ENCODE measurements around the gene DNAI4.
"Not testable (repeated sequence)": the region's sequence is repeated elsewhere in the genome, so short reads cannot be mapped to it uniquely, and the experiment has no call there.

- TF ChIP-seq, protein P1, sequence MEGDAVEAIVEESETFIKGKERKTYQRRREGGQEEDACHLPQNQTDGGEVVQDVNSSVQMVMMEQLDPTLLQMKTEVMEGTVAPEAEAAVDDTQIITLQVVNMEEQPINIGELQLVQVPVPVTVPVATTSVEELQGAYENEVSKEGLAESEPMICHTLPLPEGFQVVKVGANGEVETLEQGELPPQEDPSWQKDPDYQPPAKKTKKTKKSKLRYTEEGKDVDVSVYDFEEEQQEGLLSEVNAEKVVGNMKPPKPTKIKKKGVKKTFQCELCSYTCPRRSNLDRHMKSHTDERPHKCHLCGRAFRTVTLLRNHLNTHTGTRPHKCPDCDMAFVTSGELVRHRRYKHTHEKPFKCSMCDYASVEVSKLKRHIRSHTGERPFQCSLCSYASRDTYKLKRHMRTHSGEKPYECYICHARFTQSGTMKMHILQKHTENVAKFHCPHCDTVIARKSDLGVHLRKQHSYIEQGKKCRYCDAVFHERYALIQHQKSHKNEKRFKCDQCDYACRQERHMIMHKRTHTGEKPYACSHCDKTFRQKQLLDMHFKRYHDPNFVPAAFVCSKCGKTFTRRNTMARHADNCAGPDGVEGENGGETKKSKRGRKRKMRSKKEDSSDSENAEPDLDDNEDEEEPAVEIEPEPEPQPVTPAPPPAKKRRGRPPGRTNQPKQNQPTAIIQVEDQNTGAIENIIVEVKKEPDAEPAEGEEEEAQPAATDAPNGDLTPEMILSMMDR (IDR thresholded peaks at IDR 0.05): not testable (repeated sequence)
- TF ChIP-seq POLR2A (IDR thresholded peaks at IDR 0.05): not testable (repeated sequence)
Observed at GRCh38 chr1:66966188-66966873, 41.7 kb upstream of the DNAI4 start.

All from body of pancreas (tissue), 4 donors.